IMR-90 (cell line): ENCODE measurements around the gene RNF11. TPM values are rescaled to one million over a fixed set of nuclear protein-coding genes. Genes with fewer than 3 reads are reported as not detected.
A peak's percentile ranks its signal among the peaks of the same experiment; 100 is the strongest.

Experiments used
- ATAC-seq: fragments of 200-7000 bp; cut with Tn5 transposase; 2 replicates; pipeline ENCODE4 v1.9.1; 2020; ENCODE audit warnings: low read depth, mild to moderate bottlenecking, moderate library complexity
- BruUV-seq: library from RNA; stranded (reverse); fragments of 400-500 nt; replicated peaks from 2 replicates; lab custom pipeline; 2021; lab: Mats Ljungman, UMichigan
- CTCF ChIA-PET: fragments of 300-600 bp; formaldehyde crosslinking; extraction: SDS; loops from one replicate; lab custom pipeline; 2021; ENCODE audit warnings: antibody characterized with exemption; lab: Yijun Ruan, JAX
- POLR2A ChIA-PET: fragments of 300-600 bp; sonication (Branson Sonifier 250); formaldehyde crosslinking; loops from one replicate; lab custom pipeline; 2022; ENCODE audit warnings: antibody characterized with exemption; ENCODE audit not compliant: unreplicated experiment; lab: Charles Lee
- DNase-seq: peaks from one replicate; pipeline ENCODE4 v3.0.0; 2013
- H2AFZ ChIP-seq: replicated peaks from 2 replicates; pipeline ENCODE3; 2013; ENCODE audit warnings: low read length, mild to moderate bottlenecking; ENCODE audit not compliant: poor library complexity
- H2AK5ac ChIP-seq: 2 replicates; pipeline ENCODE4 v1.6.1; 2013; ENCODE audit warnings: low read depth, low read length, inconsistent platforms
- H2AK9ac ChIP-seq: replicated peaks from 2 replicates; pipeline ENCODE3; 2013; ENCODE audit warnings: mild to moderate bottlenecking, low read depth, low read length, moderate library complexity; ENCODE audit not compliant: poor library complexity
- H2BK120ac ChIP-seq: 2 replicates; pipeline ENCODE4 v1.6.1; 2013; ENCODE audit warnings: low read depth, low read length, inconsistent platforms
- H2BK15ac ChIP-seq: 3 replicates; pipeline ENCODE4 v1.6.1; 2013; ENCODE audit warnings: low read depth, low read length, inconsistent platforms
- H2BK20ac ChIP-seq: 2 replicates; pipeline ENCODE4 v1.6.1; 2013; ENCODE audit warnings: low read depth, mild to moderate bottlenecking, inconsistent platforms, low read length, moderate library complexity
- H2BK5ac ChIP-seq: 2 replicates; pipeline ENCODE4 v1.6.1; 2013; ENCODE audit warnings: mild to moderate bottlenecking, low read depth, low read length, inconsistent platforms; ENCODE audit not compliant: poor library complexity, severe bottlenecking
- H3K14ac ChIP-seq: replicated peaks from 2 replicates; pipeline ENCODE4 v1.6.1; 2013; ENCODE audit warnings: low read depth, low read length, inconsistent platforms
- H3K18ac ChIP-seq: 2 replicates; pipeline ENCODE4 v1.6.1; 2013; ENCODE audit warnings: low read depth, low read length, control low read depth
- H3K23ac ChIP-seq: 2 replicates; pipeline ENCODE4 v1.6.1; 2013; ENCODE audit warnings: low read depth, low read length, inconsistent platforms
- H3K27ac ChIP-seq: 2 replicates; pipeline ENCODE4 v1.5.1; 2013; ENCODE audit warnings: mild to moderate bottlenecking, control low read depth, low read length; ENCODE audit not compliant: insufficient read depth
- H3K27me3 ChIP-seq: 2 replicates; pipeline ENCODE4 v1.6.1; 2013; ENCODE audit warnings: low read length; ENCODE audit not compliant: control insufficient read depth, insufficient read depth
- H3K36me3 ChIP-seq: 2 replicates; pipeline ENCODE4 v1.6.1; 2013; ENCODE audit warnings: low read length, mixed read lengths; ENCODE audit not compliant: control insufficient read depth, insufficient read depth
- H3K4ac ChIP-seq: 2 replicates; pipeline ENCODE4 v1.6.1; 2013; ENCODE audit warnings: low read depth, low read length, inconsistent platforms
- H3K4me1 ChIP-seq: 2 replicates; pipeline ENCODE4 v1.6.1; 2013; ENCODE audit warnings: low read length, mixed read lengths; ENCODE audit not compliant: control insufficient read depth, insufficient read depth
- H3K4me2 ChIP-seq: 2 replicates; pipeline ENCODE4 v1.6.1; 2013; ENCODE audit warnings: low read depth, mild to moderate bottlenecking, control low read depth, low read length, moderate library complexity
- H3K4me3 ChIP-seq: 2 replicates; pipeline ENCODE4 v1.5.1; 2013; ENCODE audit warnings: low read depth, mild to moderate bottlenecking, control low read depth, low read length, moderate library complexity; ENCODE audit not compliant: insufficient read depth
- H3K56ac ChIP-seq: 2 replicates; pipeline ENCODE4 v1.6.1; 2013; ENCODE audit warnings: low read length, inconsistent platforms; ENCODE audit not compliant: insufficient read depth; ENCODE audit errors: extremely low read depth
- H3K79me1 ChIP-seq, 2 experiments: 2 replicates each; pipeline ENCODE4 v1.6.1; 2013; ENCODE audit warnings: low read length in 2 of 2, inconsistent platforms in 1 of 2, low read depth in 1 of 2
- H3K9ac ChIP-seq: 2 replicates; pipeline ENCODE4 v1.6.1; 2013; ENCODE audit warnings: low read depth, low read length, control low read depth
- H3K9me1 ChIP-seq: 2 replicates; pipeline ENCODE4 v1.6.1; 2013; ENCODE audit warnings: low read length, inconsistent platforms; ENCODE audit not compliant: insufficient read depth
- H3K9me3 ChIP-seq: 2 replicates; pipeline ENCODE4 v1.6.1; 2013; ENCODE audit warnings: low read length; ENCODE audit not compliant: control insufficient read depth, insufficient read depth
- H4K20me1 ChIP-seq: 2 replicates; pipeline ENCODE4 v1.6.1; 2013; ENCODE audit warnings: low read length, inconsistent platforms; ENCODE audit not compliant: insufficient read depth
- H4K5ac ChIP-seq: 2 replicates; pipeline ENCODE4 v1.6.1; 2013; ENCODE audit warnings: mild to moderate bottlenecking, low read depth, low read length, control low read depth
- H4K8ac ChIP-seq, 2 experiments: 2 replicates each; pipeline ENCODE4 v1.6.1; 2013; ENCODE audit warnings: low read depth in 2 of 2, low read length in 2 of 2, control low read depth in 1 of 2, inconsistent platforms in 1 of 2
- H4K91ac ChIP-seq: 2 replicates; pipeline ENCODE4 v1.6.1; 2013; ENCODE audit warnings: low read depth, low read length, inconsistent platforms; ENCODE audit not compliant: insufficient read depth
- BHLHE40 ChIP-seq: fragments of 150-350 bp; IDR thresholded peaks from 2 replicates; pipeline ENCODE4 v1.6.1; 2016; ENCODE audit warnings: mild to moderate bottlenecking, low read depth, low read length
- CHD1 ChIP-seq: IDR thresholded peaks from 2 replicates; pipeline ENCODE4 v1.6.1; 2012; ENCODE audit warnings: low read depth, low read length, improper control_type of control experiment
- FOS ChIP-seq: fragments of 150-350 bp; IDR thresholded peaks from 2 replicates; pipeline ENCODE4 v1.6.1; 2016; ENCODE audit warnings: low read depth, low read length
- MAFK ChIP-seq: IDR thresholded peaks from 2 replicates; pipeline ENCODE4 v1.6.1; 2012; ENCODE audit warnings: low read depth, low read length, improper control_type of control experiment
- MXI1 ChIP-seq: IDR thresholded peaks from 2 replicates; pipeline ENCODE4 v1.6.1; 2012; ENCODE audit warnings: low read depth, mild to moderate bottlenecking, low read length, moderate library complexity, borderline replicate concordance
- NFE2L2 ChIP-seq: fragments of 150-350 bp; IDR thresholded peaks from 2 replicates; pipeline ENCODE4 v1.6.1; 2016; ENCODE audit warnings: low read depth, mild to moderate bottlenecking, low read length
- POLR2A ChIP-seq: IDR thresholded peaks from 2 replicates; pipeline ENCODE4 v1.6.1; 2012; ENCODE audit warnings: mild to moderate bottlenecking, low read depth, low read length
- RAD21 ChIP-seq: IDR thresholded peaks from 2 replicates; pipeline ENCODE4 v1.6.1; 2012; ENCODE audit warnings: low read length, improper control_type of control experiment
- RCOR1 ChIP-seq: IDR thresholded peaks from 2 replicates; pipeline ENCODE4 v1.6.1; 2012; ENCODE audit warnings: mild to moderate bottlenecking, low read length, improper control_type of control experiment; ENCODE audit not compliant: insufficient replicate concordance
- SMC3 ChIP-seq: fragments of 150-350 bp; IDR thresholded peaks from 2 replicates; pipeline ENCODE4 v1.6.1; 2016; ENCODE audit warnings: low read depth, mild to moderate bottlenecking, antibody characterized with exemption, low read length, moderate library complexity
- WGBS, 2 experiments: methylation state at CpG; one replicate each; pipeline versions ENCODE4 v1.1.5 to v1.1.7; 2013; ENCODE audit warnings: missing lambda C conversion rate in 2 of 2; ENCODE audit not compliant: insufficient read length in 1 of 2; ENCODE audit errors: extremely low coverage in 2 of 2; 5-methylcytosine and 5-hydroxymethylcytosine counted together
- dilution Hi-C: fragments of 300-500 bp; cut with HindIII; formaldehyde crosslinking; loops from one replicate; pipeline ENCODE4 v1.14.3; 2018; ENCODE audit warnings: low sequenced_read_pairs; ENCODE audit not compliant: unreplicated experiment
- in situ Hi-C: fragments of 300-500 bp; cut with MboI; formaldehyde crosslinking; loops from 3 replicates; pipeline ENCODE4 v1.14.3; 2019; ENCODE audit warnings: low sequenced_read_pairs, inconsistent platforms, mixed read lengths
- intact Hi-C: fragments of 100-400 bp; cut with micrococcal nuclease; formaldehyde crosslinking; loops from 2 replicates; pipeline ENCODE4 v1.10.0; 2022
- polyA plus RNA-seq, 3 experiments: library from polyadenylated mRNA; depleted of rRNA; stranded (reverse); fragments of >200 nt; gene quantifications; 2 replicates each; pipeline ENCODE4 v1.2.3, GENCODE V29; 2012; ENCODE audit warnings: low replicate concordance in 1 of 3
- total RNA-seq: library from RNA; depleted of rRNA; stranded (reverse); fragments of >200 nt; gene quantifications from 2 replicates; pipeline ENCODE4 v1.2.3, GENCODE V29; 2012
- TF ChIP-seq, protein P1 (sequence below): conservative IDR thresholded peaks from 2 replicates; pipeline ENCODE4 v1.5.1; 2012; ENCODE audit warnings: mild to moderate bottlenecking, low read depth, low read length, improper control_type of control experiment
- TF ChIP-seq, protein P2 (sequence below): fragments of 150-350 bp; IDR thresholded peaks from 2 replicates; pipeline ENCODE4 v1.6.1; 2016; ENCODE audit warnings: low read depth, mild to moderate bottlenecking, low read length, moderate library complexity, borderline replicate concordance

The RNF11 gene
- total and polyA plus RNA-seq, 2 of the 4 experiments (the other 2 are of a cell fraction) = 63.3 to 64.1 TPM

DNA sequence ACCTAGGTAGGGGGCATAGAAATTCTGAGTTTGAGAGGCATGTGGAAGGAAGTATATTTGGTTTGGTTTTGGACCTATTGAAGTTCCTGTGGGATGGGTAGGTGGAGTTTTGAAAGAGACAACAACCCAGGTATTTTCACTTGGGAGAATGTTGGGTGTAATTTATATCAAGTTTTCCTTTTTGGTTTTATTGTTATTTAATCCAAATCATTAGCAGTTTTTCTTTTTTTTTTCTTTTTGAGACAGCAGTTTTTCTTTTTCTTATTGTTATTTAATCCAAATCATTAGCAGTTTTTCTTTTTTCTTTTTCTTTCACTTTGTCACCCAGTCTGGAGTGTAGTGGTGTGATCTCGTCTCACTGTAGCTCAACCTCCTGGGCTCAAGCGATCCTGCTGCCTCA, 30.1 kb downstream of the RNF11 start:
- Histone ChIP-seq H3K9me3 (no peaks in the 10 kb centered on the region), H2BK20ac (no peak overlapping the region), H3K4me2 (no peak overlapping the region), H3K36me3 (peaks cover 6% of the 10 kb centered on the region), H3K14ac (peak overlapping the region; percentile 19; the same call in 1 of the 2 replicates), H3K9ac (no peak overlapping the region), H3K56ac (no peak overlapping the region), H4K5ac (no peak overlapping the region), H4K8ac (no peak overlapping the region), H3K4me3 (no peak overlapping the region), H3K79me1 (peaks cover 41 to 82% of the 10 kb centered on the region in 2 experiments), H3K27ac (no peak overlapping the region), H2BK5ac (no peak overlapping the region), H3K4me1 (peaks cover 17% of the 10 kb centered on the region), H4K91ac (no peak overlapping the region), H2AFZ (no peak overlapping the region), H2AK9ac (no peak overlapping the region), H3K23ac (no peak overlapping the region), H3K9me1 (peaks cover 16% of the 10 kb centered on the region), H2BK15ac (no peak overlapping the region), H4K20me1 (peaks cover 49% of the 10 kb centered on the region), H2AK5ac (peak overlapping the region; percentile 56; the same call in 1 of the 2 replicates), H3K4ac (no peak overlapping the region), H3K27me3 (no peaks in the 10 kb centered on the region), H2BK120ac (peak overlapping the region; percentile 11; the same call in 1 of the 2 replicates), H3K18ac (no peak overlapping the region)
- intact Hi-C loops = loop anchor here (10.0 kb wide), 1 partner anchor 159 kb away; no protein-coding TSS in a partner anchor
- DNase-seq (no peak), ATAC-seq (no peak)
- CTCF ChIA-PET = no interaction called here
- in situ Hi-C loops = no loop called here
- POLR2A ChIA-PET = no interaction called here
- dilution Hi-C loops = no loop called here
- no TSS peak for BruUV-seq
- TF ChIP-seq MXI1 (no peak), SMC3 (no peak), BHLHE40 (no peak), RAD21 (no peak), POLR2A (no peak), FOS (no peak), NFE2L2 (no peak), CHD1 (no peak), MAFK (no peak), RCOR1 (no peak)
- TF ChIP-seq, protein P1, sequence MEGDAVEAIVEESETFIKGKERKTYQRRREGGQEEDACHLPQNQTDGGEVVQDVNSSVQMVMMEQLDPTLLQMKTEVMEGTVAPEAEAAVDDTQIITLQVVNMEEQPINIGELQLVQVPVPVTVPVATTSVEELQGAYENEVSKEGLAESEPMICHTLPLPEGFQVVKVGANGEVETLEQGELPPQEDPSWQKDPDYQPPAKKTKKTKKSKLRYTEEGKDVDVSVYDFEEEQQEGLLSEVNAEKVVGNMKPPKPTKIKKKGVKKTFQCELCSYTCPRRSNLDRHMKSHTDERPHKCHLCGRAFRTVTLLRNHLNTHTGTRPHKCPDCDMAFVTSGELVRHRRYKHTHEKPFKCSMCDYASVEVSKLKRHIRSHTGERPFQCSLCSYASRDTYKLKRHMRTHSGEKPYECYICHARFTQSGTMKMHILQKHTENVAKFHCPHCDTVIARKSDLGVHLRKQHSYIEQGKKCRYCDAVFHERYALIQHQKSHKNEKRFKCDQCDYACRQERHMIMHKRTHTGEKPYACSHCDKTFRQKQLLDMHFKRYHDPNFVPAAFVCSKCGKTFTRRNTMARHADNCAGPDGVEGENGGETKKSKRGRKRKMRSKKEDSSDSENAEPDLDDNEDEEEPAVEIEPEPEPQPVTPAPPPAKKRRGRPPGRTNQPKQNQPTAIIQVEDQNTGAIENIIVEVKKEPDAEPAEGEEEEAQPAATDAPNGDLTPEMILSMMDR = no peak
- TF ChIP-seq, protein P2, sequence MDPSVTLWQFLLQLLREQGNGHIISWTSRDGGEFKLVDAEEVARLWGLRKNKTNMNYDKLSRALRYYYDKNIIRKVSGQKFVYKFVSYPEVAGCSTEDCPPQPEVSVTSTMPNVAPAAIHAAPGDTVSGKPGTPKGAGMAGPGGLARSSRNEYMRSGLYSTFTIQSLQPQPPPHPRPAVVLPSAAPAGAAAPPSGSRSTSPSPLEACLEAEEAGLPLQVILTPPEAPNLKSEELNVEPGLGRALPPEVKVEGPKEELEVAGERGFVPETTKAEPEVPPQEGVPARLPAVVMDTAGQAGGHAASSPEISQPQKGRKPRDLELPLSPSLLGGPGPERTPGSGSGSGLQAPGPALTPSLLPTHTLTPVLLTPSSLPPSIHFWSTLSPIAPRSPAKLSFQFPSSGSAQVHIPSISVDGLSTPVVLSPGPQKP = no peak
- WGBS, 2 experiments = no CpG with 5 or more reads among the region's 2 CpGs
